HEK293 (cell line): ENCODE measurements around the gene PTS.

ENCODE experiments used
- TCF7L2 ChIP-seq: IDR thresholded peaks from 2 replicates; pipeline ENCODE4 v1.6.1; 2011; ENCODE audit warnings: low read depth, mild to moderate bottlenecking, inconsistent platforms, low read length, moderate library complexity, borderline replicate concordance
- YY1 ChIP-seq: fragments of 450-650 bp; formaldehyde crosslinking; IDR thresholded peaks from 2 replicates; pipeline ENCODE4 v1.5.1; 2018; ENCODE audit warnings: missing biosample characterization, missing genetic modification characterization
- ZBTB8A ChIP-seq: fragments of 450-650 bp; formaldehyde crosslinking; IDR thresholded peaks from 2 replicates; pipeline ENCODE4 v1.5.1; 2016; ENCODE audit warnings: missing biosample characterization, missing genetic modification characterization
- ZNF16 ChIP-seq: fragments of 450-650 bp; formaldehyde crosslinking; IDR thresholded peaks from 2 replicates; pipeline ENCODE4 v1.5.1; 2016; ENCODE audit warnings: low read depth, missing biosample characterization, missing genetic modification characterization
- ZNF174 ChIP-seq: fragments of 450-650 bp; formaldehyde crosslinking; IDR thresholded peaks from 2 replicates; pipeline ENCODE4 v1.5.0; 2017; ENCODE audit warnings: missing biosample characterization, mild to moderate bottlenecking, missing genetic modification characterization
- ZNF324 ChIP-seq: fragments of 450-650 bp; formaldehyde crosslinking; IDR thresholded peaks from 2 replicates; pipeline ENCODE4 v1.5.1; 2016; ENCODE audit warnings: missing biosample characterization, missing genetic modification characterization
- ZNF707 ChIP-seq: fragments of 450-650 bp; formaldehyde crosslinking; IDR thresholded peaks from 2 replicates; pipeline ENCODE4 v1.5.1; 2016; ENCODE audit warnings: missing biosample characterization, missing genetic modification characterization
- ZNF791 ChIP-seq: fragments of 450-650 bp; formaldehyde crosslinking; IDR thresholded peaks from 2 replicates; pipeline ENCODE4 v1.5.1; 2016; ENCODE audit warnings: missing biosample characterization, missing genetic modification characterization
- TF ChIP-seq, protein P1 (sequence below): fragments of 450-650 bp; formaldehyde crosslinking; IDR thresholded peaks from 2 replicates; pipeline ENCODE4 v1.5.1; 2016; ENCODE audit warnings: missing biosample characterization, missing genetic modification characterization
- TF ChIP-seq, protein P2 (sequence below): sonication (generic); formaldehyde crosslinking; IDR thresholded peaks from 2 replicates; pipeline ENCODE4 v1.8.1; 2022; ENCODE audit warnings: mild to moderate bottlenecking, moderate library complexity, missing genetic modification reagents

DNA sequence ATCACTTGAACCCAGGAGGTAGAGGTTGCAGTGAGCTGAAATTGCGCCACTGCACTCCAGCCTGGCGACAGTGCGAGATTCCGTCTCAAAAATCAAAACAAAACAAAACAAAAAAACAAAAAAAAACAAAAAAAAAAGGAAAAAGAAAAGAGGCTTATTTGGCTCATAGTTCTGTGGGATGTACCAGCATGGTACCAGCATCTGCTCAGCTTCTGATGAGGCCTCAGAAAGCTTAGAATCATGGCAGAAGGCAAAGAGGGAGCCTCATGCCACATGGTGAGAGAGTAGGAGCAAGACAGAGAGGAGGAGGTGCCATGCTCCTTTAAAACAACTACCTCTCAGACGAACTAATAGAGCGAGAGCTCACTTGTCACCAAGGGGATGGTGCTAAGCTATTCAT, 10.6 kb upstream of the PTS start:
- TF ChIP-seq, protein P1, sequence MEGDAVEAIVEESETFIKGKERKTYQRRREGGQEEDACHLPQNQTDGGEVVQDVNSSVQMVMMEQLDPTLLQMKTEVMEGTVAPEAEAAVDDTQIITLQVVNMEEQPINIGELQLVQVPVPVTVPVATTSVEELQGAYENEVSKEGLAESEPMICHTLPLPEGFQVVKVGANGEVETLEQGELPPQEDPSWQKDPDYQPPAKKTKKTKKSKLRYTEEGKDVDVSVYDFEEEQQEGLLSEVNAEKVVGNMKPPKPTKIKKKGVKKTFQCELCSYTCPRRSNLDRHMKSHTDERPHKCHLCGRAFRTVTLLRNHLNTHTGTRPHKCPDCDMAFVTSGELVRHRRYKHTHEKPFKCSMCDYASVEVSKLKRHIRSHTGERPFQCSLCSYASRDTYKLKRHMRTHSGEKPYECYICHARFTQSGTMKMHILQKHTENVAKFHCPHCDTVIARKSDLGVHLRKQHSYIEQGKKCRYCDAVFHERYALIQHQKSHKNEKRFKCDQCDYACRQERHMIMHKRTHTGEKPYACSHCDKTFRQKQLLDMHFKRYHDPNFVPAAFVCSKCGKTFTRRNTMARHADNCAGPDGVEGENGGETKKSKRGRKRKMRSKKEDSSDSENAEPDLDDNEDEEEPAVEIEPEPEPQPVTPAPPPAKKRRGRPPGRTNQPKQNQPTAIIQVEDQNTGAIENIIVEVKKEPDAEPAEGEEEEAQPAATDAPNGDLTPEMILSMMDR: no peak
- TF ChIP-seq TCF7L2 (no peak), ZNF324 (tag by site-specific recombination) (no peak), YY1 (tag by site-specific recombination) (no peak), ZNF16 (tag by site-specific recombination) (no peak), ZNF791 (tag by site-specific recombination) (no peak), ZNF174 (tag by site-specific recombination) (no peak), ZNF707 (tag by site-specific recombination) (no peak), ZBTB8A (tag by site-specific recombination) (no peak)
- TF ChIP-seq, protein P2, sequence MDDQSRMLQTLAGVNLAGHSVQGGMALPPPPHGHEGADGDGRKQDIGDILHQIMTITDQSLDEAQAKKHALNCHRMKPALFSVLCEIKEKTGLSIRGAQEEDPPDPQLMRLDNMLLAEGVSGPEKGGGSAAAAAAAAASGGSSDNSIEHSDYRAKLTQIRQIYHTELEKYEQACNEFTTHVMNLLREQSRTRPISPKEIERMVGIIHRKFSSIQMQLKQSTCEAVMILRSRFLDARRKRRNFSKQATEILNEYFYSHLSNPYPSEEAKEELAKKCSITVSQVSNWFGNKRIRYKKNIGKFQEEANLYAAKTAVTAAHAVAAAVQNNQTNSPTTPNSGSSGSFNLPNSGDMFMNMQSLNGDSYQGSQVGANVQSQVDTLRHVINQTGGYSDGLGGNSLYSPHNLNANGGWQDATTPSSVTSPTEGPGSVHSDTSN (CRISPR knock-in tag): no peak
